Activated T-cell treated with anti-CD3 and anti-CD28 coated beads, Interleukin-2, amount 50 U/mL, for 72 hours (primary cell): ENCODE data around the gene CCDC74A. TPM values are rescaled to one million over a fixed set of nuclear protein-coding genes. Genes with fewer than 3 reads are reported as not detected.
"Not testable (repeated sequence)": the region's sequence is repeated elsewhere in the genome, so short reads cannot be mapped to it uniquely, and the experiment has no call there.

Experiments used
- ATAC-seq, 2 donors: fragments of 150-1000 bp; cut with Tn5 transposase; replicated peaks in 1 of 2; 2 replicates each; pipeline ENCODE4 v1.10.0; 2021; ENCODE audit warnings: moderate library complexity in 2 of 2, mild to moderate bottlenecking in 1 of 2
- DNase-seq, 2 donors: peaks; one replicate each; pipeline ENCODE4 v3.0.0; 2021 to 2022; ENCODE audit warnings: mixed read lengths in 1 of 2
- H3K27ac Mint-ChIP-seq: one replicate; pipeline ENCODE4 v1.8.0; 2022; ENCODE audit warnings: mild to moderate bottlenecking, moderate library complexity, mixed read lengths
- H3K27me3 Mint-ChIP-seq: one replicate; pipeline ENCODE4 v1.8.0; 2022; ENCODE audit warnings: low read depth, mixed read lengths
- H3K36me3 Mint-ChIP-seq, 2 donors: one replicate each; pipeline ENCODE4 v1.8.0; 2022; ENCODE audit warnings: mixed read lengths in 2 of 2, mild to moderate bottlenecking in 1 of 2; ENCODE audit not compliant: insufficient read depth in 2 of 2
- H3K4me1 Mint-ChIP-seq: one replicate; pipeline ENCODE4 v1.8.0; 2022; ENCODE audit warnings: low read depth, mixed read lengths
- H3K4me3 Mint-ChIP-seq, 2 donors: one replicate each; pipeline ENCODE4 v1.8.0; 2022; ENCODE audit warnings: mild to moderate bottlenecking in 2 of 2, mixed read lengths in 2 of 2, moderate library complexity in 2 of 2
- H3K9me3 Mint-ChIP-seq, 2 donors: one replicate each; pipeline ENCODE4 v1.8.0; 2022; ENCODE audit warnings: mixed read lengths in 2 of 2
- total RNA-seq, 2 donors: library from RNA; stranded (reverse); gene quantifications; one replicate each; pipeline ENCODE4 v1.2.3, GENCODE V29; 2022

Gene CCDC74A
- total RNA-seq, 2 donors from 2014 or later, result 2.1 to 4.3 TPM

DNA sequence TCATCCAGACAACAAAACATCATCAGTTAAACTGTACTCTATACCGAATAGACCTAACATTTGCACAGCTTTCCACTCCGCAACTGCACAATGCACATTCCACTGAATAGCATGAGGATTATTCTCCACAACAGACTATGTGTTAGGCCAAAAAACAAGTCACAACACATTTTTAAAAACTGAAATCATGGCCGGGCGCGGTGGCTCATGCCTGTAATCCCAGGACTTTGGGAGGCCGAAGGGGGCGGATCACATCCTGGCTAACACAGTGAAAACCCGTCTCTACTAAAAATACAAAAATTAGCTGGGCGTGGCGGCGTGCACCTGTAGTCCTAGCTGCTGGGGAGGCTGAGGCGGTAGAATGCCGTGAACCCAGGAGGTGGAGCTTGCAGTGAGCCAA is 11.2 kb downstream of the CCDC74A start:
- not testable (repeated sequence) for DNase-seq, H3K4me1 Mint-ChIP-seq, H3K4me3 Mint-ChIP-seq, H3K27me3 Mint-ChIP-seq, ATAC-seq, H3K9me3 Mint-ChIP-seq, H3K27ac Mint-ChIP-seq, H3K36me3 Mint-ChIP-seq

- H3K4me1 Mint-ChIP-seq, result no peaks in the 10 kb centered on the region
- DNase-seq, result no peak
- H3K27ac Mint-ChIP-seq, result no peak overlapping the region
- no peaks in the 10 kb centered on the region for H3K9me3 Mint-ChIP-seq
- no peak overlapping the region for H3K4me3 Mint-ChIP-seq
- H3K36me3 Mint-ChIP-seq, result no peaks in the 10 kb centered on the region
- no peaks in the 10 kb centered on the region for H3K27me3 Mint-ChIP-seq
- no peak for ATAC-seq
These were observed 15.0 kb downstream of the CCDC74A start for GRCh38 chr2:131542438-131543384.

- Mint-ChIP-seq H3K27me3 (no peaks in the 10 kb centered on the region), H3K27ac (no peak overlapping the region), H3K9me3 (no peaks in the 10 kb centered on the region), H3K4me3 (no peak overlapping the region), H3K36me3 (no peaks in the 10 kb centered on the region), H3K4me1 (no peaks in the 10 kb centered on the region)
- ATAC-seq, result no peak
- DNase-seq, result no peak
These were observed 15.8 kb downstream of the CCDC74A start for GRCh38 chr2:131543385-131543891.

DNA sequence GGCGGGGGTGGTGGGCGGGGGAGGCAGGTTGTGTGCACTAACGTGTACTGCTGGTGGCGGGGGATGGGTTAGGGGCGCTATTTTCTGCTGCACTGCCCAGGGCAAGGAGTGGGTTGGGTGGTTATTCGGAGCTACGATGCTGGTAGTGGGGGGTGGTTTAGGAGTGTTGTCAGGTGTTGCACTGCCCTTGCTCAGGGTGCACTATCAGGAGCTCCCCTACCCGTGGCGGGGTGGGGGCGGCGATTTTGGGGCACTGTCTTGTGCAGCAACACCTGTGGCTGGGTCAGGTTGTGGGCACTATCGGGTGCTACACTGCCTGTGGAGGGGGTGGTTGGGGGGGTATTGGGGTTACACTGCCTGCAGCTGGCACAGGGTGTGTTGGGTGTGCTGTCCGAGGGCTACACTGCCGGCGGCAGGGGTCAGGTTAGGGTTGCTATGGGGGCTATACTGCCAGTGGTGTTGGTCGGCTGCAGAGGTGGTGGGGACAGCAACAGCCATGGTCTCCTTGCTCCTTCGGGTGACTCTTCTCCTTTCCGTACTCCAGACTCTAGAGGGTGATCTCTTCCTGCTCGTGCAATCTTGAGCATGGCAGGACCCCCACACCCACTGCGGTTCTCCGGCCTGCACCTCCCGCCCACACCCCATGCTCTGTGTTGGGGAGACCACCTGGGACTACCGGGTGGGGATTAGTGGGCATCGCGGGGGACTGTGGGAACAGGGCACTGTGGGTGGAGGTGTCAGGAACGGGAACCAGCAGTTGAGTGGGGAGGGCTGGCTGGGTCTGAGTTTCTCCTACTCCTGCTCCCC is 16.5 kb downstream of the CCDC74A start:
- H3K4me3 Mint-ChIP-seq, H3K4me1 Mint-ChIP-seq, ATAC-seq: not testable (repeated sequence)

GRCh38 chr2:131544813-131545165 is 17.1 kb downstream of the CCDC74A start:
- H3K4me1 Mint-ChIP-seq, H3K27ac Mint-ChIP-seq, H3K4me3 Mint-ChIP-seq, DNase-seq, H3K9me3 Mint-ChIP-seq, ATAC-seq, H3K27me3 Mint-ChIP-seq, H3K36me3 Mint-ChIP-seq: not testable (repeated sequence)

More for the DNA sequence above, 16.5 kb downstream of the CCDC74A start:
- H3K36me3 Mint-ChIP-seq, H3K27ac Mint-ChIP-seq, H3K9me3 Mint-ChIP-seq, H3K27me3 Mint-ChIP-seq, DNase-seq: not testable (repeated sequence)

GRCh38 chr2:131552871-131553270 is 25.2 kb downstream of the CCDC74A start:
- no peak for DNase-seq
- peaks cover 24% of the 10 kb centered on the region for H3K27me3 Mint-ChIP-seq
- no peaks in the 10 kb centered on the region for H3K4me1 Mint-ChIP-seq
- no peak overlapping the region for H3K4me3 Mint-ChIP-seq
- H3K36me3 Mint-ChIP-seq, result no peaks in the 10 kb centered on the region
- H3K9me3 Mint-ChIP-seq, result no peaks in the 10 kb centered on the region
- H3K27ac Mint-ChIP-seq, result no peak overlapping the region
- ATAC-seq, result no peak

DNA sequence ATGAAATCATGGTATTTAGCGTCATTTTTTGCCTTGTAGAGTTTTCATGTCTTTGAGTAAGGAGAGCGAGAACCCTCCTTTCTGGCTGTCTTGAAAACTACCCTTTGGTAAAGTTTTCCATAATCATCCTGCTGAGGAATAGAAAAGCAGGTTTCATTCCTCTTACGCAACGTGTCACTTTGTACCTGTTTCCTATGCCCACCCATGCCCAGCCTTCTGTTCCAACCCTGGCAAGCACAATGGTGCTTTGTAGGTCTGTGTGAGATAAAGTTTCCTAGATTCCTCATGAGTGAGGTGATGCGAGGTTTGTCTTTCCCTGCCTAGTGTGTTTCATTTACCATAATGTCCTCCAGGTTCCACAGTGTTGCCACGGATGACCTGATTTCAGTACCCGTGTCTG is 29.3 kb downstream of the CCDC74A start:
- peaks cover 33% of the 10 kb centered on the region for H3K27me3 Mint-ChIP-seq
- ATAC-seq, result no peak
- no peak for DNase-seq
- no peaks in the 10 kb centered on the region for H3K4me1 Mint-ChIP-seq
- no peaks in the 10 kb centered on the region for H3K9me3 Mint-ChIP-seq
- no peak overlapping the region for H3K27ac Mint-ChIP-seq
- no peaks in the 10 kb centered on the region for H3K36me3 Mint-ChIP-seq
- H3K4me3 Mint-ChIP-seq, result no peak overlapping the region

DNA sequence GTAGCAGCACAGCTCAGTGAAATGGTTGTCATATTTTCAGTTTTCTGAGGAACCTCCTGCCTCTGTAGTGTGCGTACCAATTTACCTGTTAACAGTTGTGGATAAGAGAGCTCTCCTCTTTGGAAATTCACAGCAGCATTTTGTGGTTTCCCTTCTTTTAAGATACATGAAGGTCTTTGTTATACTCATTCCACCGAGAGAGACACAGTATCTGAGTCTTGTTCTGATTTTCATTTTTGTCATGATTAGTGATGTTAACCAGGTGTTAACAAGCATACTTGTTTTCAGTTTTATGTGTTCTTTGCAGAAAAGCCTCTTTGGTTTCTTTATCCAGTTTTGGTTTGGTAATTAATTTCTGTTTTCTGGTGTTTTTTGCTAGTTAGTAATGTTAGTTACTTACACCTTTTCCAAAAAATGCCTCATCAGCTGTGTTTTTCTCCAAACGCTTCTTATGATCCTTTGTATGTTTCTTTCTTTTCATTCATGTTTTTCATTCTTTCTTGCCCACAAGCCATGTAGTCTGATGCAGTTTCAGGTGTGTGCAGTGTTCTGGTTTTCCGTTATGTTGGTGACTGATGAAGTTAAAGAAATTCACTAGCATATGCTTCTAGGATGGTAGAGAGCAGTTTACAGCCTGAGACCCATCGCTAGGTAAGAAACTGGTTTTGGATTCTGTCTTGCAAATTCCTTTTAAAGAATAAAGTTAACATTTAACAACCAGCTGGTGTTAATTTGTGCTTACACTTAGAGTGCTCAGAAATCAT is 30.1 kb downstream of the CCDC74A start:
- Mint-ChIP-seq H3K36me3 (no peaks in the 10 kb centered on the region), H3K4me1 (no peaks in the 10 kb centered on the region), H3K27ac (no peak overlapping the region), H3K4me3 (no peak overlapping the region), H3K9me3 (no peaks in the 10 kb centered on the region), H3K27me3 (peaks cover 33% of the 10 kb centered on the region)
- ATAC-seq (peak in 1 of 2 donors; percentile 19), DNase-seq (no peak)

- Mint-ChIP-seq H3K27me3 (peaks cover 39% of the 10 kb centered on the region), H3K9me3 (no peaks in the 10 kb centered on the region), H3K4me1 (no peaks in the 10 kb centered on the region), H3K27ac (no peak overlapping the region), H3K36me3 (no peaks in the 10 kb centered on the region), H3K4me3 (no peak overlapping the region)
- DNase-seq (no peak), ATAC-seq (no peak)
These were observed 38.7 kb downstream of the CCDC74A start for GRCh38 chr2:131566371-131566770.

GRCh38 chr2:131567891-131568290 is 40.2 kb downstream of the CCDC74A start:
- Mint-ChIP-seq H3K9me3 (no peaks in the 10 kb centered on the region), H3K27ac (no peak overlapping the region), H3K36me3 (no peaks in the 10 kb centered on the region), H3K4me3 (no peak overlapping the region), H3K4me1 (no peaks in the 10 kb centered on the region), H3K27me3 (peaks cover 44% of the 10 kb centered on the region)
- DNase-seq (no peak), ATAC-seq (no peak)

GRCh38 chr2:131568401-131568800 is 40.7 kb downstream of the CCDC74A start:
- H3K9me3 Mint-ChIP-seq, H3K4me1 Mint-ChIP-seq, H3K36me3 Mint-ChIP-seq, H3K27ac Mint-ChIP-seq, DNase-seq, ATAC-seq, H3K4me3 Mint-ChIP-seq: not testable (repeated sequence)
- peaks cover 48% of the 10 kb centered on the region for H3K27me3 Mint-ChIP-seq

GRCh38 chr2:131572175-131572574 is 44.5 kb downstream of the CCDC74A start:
- Mint-ChIP-seq H3K27ac (no peak overlapping the region), H3K4me3 (no peak overlapping the region), H3K4me1 (no peaks in the 10 kb centered on the region), H3K9me3 (no peaks in the 10 kb centered on the region), H3K27me3 (peaks cover 44% of the 10 kb centered on the region), H3K36me3 (no peaks in the 10 kb centered on the region)
- ATAC-seq (no peak), DNase-seq (no peak)

DNA sequence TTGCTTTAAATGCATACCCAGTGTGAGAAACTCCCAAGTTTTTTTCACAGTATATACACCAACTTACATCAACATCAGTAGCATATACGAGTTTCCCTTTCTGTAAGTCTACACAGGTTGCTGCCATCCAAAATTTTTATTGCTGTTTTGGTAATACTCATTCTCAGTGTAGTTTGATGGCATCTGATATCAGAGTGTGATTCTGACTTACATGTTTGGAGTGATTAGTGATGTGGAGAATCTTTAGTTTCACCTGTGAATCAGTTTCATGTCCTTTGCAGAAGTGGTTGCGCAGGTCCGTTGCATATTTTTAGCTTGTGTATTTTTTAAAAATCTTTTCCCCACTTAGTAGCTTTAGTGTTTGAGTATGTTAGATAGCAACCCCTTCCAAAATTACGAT is 50.1 kb downstream of the CCDC74A start:
- Mint-ChIP-seq H3K9me3 (no peaks in the 10 kb centered on the region), H3K4me3 (no peak overlapping the region), H3K36me3 (no peaks in the 10 kb centered on the region), H3K4me1 (no peaks in the 10 kb centered on the region), H3K27ac (no peak overlapping the region), H3K27me3 (peaks cover 64% of the 10 kb centered on the region)
- ATAC-seq, result no peak
- DNase-seq, result no peak
